ENCODE results near the gene ABCA5.

DNA sequence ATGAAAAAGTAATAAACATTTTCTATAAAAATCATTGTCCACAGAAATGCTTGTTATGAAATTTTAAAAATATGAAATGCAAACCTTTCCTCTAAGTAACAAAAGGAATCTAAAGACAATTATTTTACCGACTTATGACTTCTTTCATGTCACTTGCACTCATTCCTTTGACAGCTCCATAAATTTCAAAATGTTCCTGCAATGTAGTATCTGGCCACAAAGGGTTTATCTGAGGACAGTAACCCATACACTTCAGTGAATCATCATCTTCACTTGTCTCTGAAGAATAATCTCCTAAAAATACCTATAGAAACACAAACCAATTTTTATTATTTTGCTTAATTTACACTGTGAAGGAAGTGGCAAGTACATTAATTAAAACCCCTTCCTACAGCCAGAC, 72.7 kb downstream of the ABCA5 start:
- no peak for TF ChIP-seq ZFYVE20 (CRISPR knock-in tag; IDR thresholded peaks at IDR 0.05; ENCODE audit: borderline replicate concordance, low read depth)
- TF ChIP-seq ARNT2 (CRISPR knock-in tag; IDR thresholded peaks at IDR 0.05; ENCODE audit: low read depth), result no peak
- no peak for TF ChIP-seq ZNF274 (CRISPR knock-in tag; IDR thresholded peaks at IDR 0.05)
- TF ChIP-seq CREB1 (IDR thresholded peaks at IDR 0.05), result no peak
- TF ChIP-seq CREB1 (CRISPR knock-in tag; IDR thresholded peaks at IDR 0.05), result no peak
- TF ChIP-seq, protein P1, sequence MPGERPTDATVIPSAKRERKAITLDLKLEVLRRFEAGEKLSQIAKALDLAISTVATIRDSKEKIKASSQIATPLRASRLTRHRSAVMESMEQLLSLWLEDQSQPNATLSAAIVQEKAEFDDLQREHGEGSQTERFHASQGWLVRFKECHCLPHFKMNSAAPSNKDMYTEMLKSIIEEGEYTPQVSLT (CRISPR knock-in tag; IDR thresholded peaks at IDR 0.05; ENCODE audit: borderline replicate concordance, low read depth), result no peak
- TF ChIP-seq, protein P2, sequence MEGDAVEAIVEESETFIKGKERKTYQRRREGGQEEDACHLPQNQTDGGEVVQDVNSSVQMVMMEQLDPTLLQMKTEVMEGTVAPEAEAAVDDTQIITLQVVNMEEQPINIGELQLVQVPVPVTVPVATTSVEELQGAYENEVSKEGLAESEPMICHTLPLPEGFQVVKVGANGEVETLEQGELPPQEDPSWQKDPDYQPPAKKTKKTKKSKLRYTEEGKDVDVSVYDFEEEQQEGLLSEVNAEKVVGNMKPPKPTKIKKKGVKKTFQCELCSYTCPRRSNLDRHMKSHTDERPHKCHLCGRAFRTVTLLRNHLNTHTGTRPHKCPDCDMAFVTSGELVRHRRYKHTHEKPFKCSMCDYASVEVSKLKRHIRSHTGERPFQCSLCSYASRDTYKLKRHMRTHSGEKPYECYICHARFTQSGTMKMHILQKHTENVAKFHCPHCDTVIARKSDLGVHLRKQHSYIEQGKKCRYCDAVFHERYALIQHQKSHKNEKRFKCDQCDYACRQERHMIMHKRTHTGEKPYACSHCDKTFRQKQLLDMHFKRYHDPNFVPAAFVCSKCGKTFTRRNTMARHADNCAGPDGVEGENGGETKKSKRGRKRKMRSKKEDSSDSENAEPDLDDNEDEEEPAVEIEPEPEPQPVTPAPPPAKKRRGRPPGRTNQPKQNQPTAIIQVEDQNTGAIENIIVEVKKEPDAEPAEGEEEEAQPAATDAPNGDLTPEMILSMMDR (CRISPR knock-in tag; IDR thresholded peaks at IDR 0.05), result no peak
- no peak for TF ChIP-seq CBX1 (IDR thresholded peaks at IDR 0.05; ENCODE audit: low read depth)
- TF ChIP-seq NPAS2 (CRISPR knock-in tag; IDR thresholded peaks at IDR 0.05; ENCODE audit: borderline replicate concordance), result no peak
- TF ChIP-seq, protein P3, sequence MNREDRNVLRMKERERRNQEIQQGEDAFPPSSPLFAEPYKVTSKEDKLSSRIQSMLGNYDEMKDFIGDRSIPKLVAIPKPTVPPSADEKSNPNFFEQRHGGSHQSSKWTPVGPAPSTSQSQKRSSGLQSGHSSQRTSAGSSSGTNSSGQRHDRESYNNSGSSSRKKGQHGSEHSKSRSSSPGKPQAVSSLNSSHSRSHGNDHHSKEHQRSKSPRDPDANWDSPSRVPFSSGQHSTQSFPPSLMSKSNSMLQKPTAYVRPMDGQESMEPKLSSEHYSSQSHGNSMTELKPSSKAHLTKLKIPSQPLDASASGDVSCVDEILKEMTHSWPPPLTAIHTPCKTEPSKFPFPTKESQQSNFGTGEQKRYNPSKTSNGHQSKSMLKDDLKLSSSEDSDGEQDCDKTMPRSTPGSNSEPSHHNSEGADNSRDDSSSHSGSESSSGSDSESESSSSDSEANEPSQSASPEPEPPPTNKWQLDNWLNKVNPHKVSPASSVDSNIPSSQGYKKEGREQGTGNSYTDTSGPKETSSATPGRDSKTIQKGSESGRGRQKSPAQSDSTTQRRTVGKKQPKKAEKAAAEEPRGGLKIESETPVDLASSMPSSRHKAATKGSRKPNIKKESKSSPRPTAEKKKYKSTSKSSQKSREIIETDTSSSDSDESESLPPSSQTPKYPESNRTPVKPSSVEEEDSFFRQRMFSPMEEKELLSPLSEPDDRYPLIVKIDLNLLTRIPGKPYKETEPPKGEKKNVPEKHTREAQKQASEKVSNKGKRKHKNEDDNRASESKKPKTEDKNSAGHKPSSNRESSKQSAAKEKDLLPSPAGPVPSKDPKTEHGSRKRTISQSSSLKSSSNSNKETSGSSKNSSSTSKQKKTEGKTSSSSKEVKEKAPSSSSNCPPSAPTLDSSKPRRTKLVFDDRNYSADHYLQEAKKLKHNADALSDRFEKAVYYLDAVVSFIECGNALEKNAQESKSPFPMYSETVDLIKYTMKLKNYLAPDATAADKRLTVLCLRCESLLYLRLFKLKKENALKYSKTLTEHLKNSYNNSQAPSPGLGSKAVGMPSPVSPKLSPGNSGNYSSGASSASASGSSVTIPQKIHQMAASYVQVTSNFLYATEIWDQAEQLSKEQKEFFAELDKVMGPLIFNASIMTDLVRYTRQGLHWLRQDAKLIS (CRISPR knock-in tag; IDR thresholded peaks at IDR 0.05), result no peak
- TF ChIP-seq EP300 (IDR thresholded peaks at IDR 0.05; ENCODE audit: low read depth in 2 of 2, low read length in 2 of 2), result no peak
- TF ChIP-seq EP300 (CRISPR knock-in tag; IDR thresholded peaks at IDR 0.05; ENCODE audit: borderline replicate concordance), result no peak
- TF ChIP-seq ZNF30 (CRISPR knock-in tag; IDR thresholded peaks at IDR 0.05), result no peak
- no peak for TF ChIP-seq CBX2 (IDR thresholded peaks at IDR 0.05; ENCODE audit: low read depth, low read length)
- no peak for TF ChIP-seq CBX2 (CRISPR knock-in tag; IDR thresholded peaks at IDR 0.05; ENCODE audit: low read depth)
- no peak for TF ChIP-seq MTA3 (CRISPR knock-in tag; IDR thresholded peaks at IDR 0.05)
- TF ChIP-seq JUNB (CRISPR knock-in tag; IDR thresholded peaks at IDR 0.05; ENCODE audit: borderline replicate concordance), result no peak
